ENCODE results near the gene PLXDC1.

PLXDC1 gene

DNA sequence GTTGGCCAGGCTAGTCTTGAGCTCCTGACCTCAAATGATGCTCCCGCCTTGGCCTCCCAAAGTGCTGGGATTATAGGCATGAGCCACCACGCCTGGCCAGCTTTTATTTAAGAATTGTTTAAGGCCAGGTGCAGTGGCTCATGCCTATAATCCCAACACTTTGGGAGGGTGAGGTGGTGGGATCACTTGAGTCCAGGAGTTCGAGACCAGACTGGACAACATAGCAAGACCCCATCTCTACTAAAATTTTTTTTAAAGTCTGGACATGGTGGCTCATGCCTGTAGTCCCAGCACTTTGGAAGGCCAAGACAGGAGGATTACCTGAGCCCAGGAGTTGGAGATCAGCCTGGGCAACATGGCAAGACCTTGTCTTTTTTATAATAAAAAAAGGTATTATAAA is 5.2 kb downstream of the PLXDC1 start:
- peaks cover 6 to 10% (median 7%) of the 10 kb centered on the region in 5 donors for H3K27me3 ChIP-seq (ENCODE audit: control insufficient read depth in 5 of 5, insufficient read depth in 4 of 5, low read length in 5 of 5)
- no peak overlapping the region for H3K4me3 ChIP-seq (ENCODE audit: low read depth in 1 of 5, low read length in 5 of 5)
- no peaks in the 10 kb centered on the region for H3K9me3 ChIP-seq (ENCODE audit: control insufficient read depth in 5 of 5, low read length in 5 of 5)
- H3K27ac ChIP-seq (ENCODE audit: low read depth, low read length): no peak overlapping the region
- no peaks in the 10 kb centered on the region for H3K36me3 ChIP-seq (ENCODE audit: control insufficient read depth in 5 of 5, insufficient read depth in 5 of 5, low read length in 5 of 5)
- H3K4me1 ChIP-seq (ENCODE audit: control insufficient read depth in 5 of 5, insufficient read depth in 5 of 5, low read length in 5 of 5): peaks cover 11 to 40% (median 26%) of the 10 kb centered on the region in 5 donors
- no peak overlapping the region for H3K9ac ChIP-seq (ENCODE audit: low read length in 5 of 5)

DNA sequence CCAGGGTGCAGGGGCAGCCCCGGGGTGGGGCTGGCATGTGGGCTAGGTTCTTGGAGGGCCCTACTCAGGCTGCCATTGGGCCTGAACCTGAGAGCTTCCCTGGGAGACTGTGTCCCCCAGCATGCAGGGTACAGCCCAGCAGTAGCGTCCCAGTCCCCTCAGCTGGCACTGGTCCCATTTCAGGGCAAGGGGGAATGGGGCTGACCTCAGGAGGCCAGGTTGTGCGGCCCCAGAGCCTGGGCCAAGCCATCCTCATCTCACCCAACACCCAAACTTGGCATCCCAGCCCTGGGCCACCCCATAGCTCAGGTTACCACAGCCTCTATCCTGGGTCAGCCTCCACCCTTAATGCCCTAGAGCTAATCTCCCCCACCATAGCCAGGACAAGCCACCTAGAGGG is 6.3 kb downstream of the PLXDC1 start:
- Histone ChIP-seq H3K4me1 (ENCODE audit: control insufficient read depth in 5 of 5, insufficient read depth in 5 of 5, low read length in 5 of 5) (peaks cover 11 to 29% (median 23%) of the 10 kb centered on the region in 5 donors), H3K9me3 (ENCODE audit: control insufficient read depth in 5 of 5, low read length in 5 of 5) (no peaks in the 10 kb centered on the region), H3K9ac (ENCODE audit: low read length in 5 of 5) (no peak overlapping the region), H3K36me3 (ENCODE audit: control insufficient read depth in 5 of 5, insufficient read depth in 5 of 5, low read length in 5 of 5) (no peaks in the 10 kb centered on the region), H3K27ac (ENCODE audit: low read depth, low read length) (peak overlapping the region; percentile 10), H3K4me3 (ENCODE audit: low read depth in 1 of 5, low read length in 5 of 5) (no peak overlapping the region), H3K27me3 (ENCODE audit: control insufficient read depth in 5 of 5, insufficient read depth in 4 of 5, low read length in 5 of 5) (peaks cover 0 to under 1% (median 0%) of the 10 kb centered on the region in 5 donors)

DNA sequence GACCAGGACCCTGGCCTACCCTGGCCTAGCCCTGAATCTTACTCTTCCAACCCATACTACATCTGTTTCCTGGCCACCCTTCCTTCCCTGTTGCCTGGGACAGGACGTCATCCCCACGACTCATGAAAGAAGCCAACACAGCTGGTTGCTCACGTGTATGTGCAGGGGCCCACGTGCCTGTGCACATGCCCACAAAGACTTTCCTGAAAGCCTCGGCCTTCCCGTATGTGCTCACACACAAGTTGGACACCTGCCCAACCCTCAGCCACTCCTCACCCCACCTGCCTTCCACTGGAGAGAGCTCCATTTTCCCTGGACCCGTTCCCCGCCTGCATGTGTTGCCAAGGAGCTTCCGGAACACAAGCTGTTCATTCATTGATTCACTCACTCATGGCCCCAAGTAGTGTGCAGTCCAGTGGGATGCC is 7.0 kb downstream of the PLXDC1 start:
- no peaks in the 10 kb centered on the region for H3K36me3 ChIP-seq (ENCODE audit: control insufficient read depth in 5 of 5, insufficient read depth in 5 of 5, low read length in 5 of 5)
- peak overlapping the region; percentile 61 for H3K27ac ChIP-seq (ENCODE audit: low read depth, low read length)

DNA sequence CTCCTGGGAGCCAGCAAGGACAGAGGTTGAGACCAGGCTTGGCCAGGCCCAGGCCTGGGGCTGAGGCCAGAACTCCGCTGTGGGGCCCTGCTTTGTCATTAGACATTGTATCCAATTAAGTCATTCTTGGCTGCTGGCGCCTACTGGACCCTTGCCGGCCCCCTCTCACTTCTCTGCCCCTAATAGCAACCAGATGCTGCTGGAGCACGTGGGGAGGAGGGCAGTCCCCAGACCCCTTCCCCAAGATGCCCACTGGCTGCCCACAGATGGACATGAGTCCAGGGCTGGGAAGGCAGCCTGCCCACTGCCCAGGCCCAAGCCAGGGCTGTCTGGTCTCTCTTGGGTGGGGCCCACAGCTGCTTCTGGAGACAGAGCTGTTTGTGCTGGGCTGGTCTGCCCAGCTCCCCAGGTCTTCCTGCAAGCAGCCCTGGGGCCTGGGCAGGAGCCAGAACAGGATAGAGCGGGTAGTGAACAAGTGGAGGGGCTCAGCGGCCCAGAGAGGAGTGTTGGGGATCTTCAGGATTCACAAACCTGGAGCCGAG is 7.8 kb downstream of the PLXDC1 start:
- Histone ChIP-seq H3K36me3 (ENCODE audit: control insufficient read depth in 5 of 5, insufficient read depth in 5 of 5, low read length in 5 of 5) (no peaks in the 10 kb centered on the region), H3K4me1 (ENCODE audit: control insufficient read depth in 5 of 5, insufficient read depth in 5 of 5, low read length in 5 of 5) (peaks cover 11 to 27% (median 23%) of the 10 kb centered on the region in 5 donors), H3K4me3 (ENCODE audit: low read depth in 1 of 5, low read length in 5 of 5) (no peak overlapping the region), H3K27ac (ENCODE audit: low read depth, low read length) (peak overlapping the region; percentile 61), H3K9ac (ENCODE audit: low read length in 5 of 5) (peak overlapping the region in 1 of 5 donors; percentile 35), H3K27me3 (ENCODE audit: control insufficient read depth in 5 of 5, insufficient read depth in 4 of 5, low read length in 5 of 5) (no peaks in the 10 kb centered on the region), H3K9me3 (ENCODE audit: control insufficient read depth in 5 of 5, low read length in 5 of 5) (no peaks in the 10 kb centered on the region)

More for the DNA sequence above, 7.0 kb downstream of the PLXDC1 start:
- Histone ChIP-seq H3K9me3 (ENCODE audit: control insufficient read depth in 5 of 5, low read length in 5 of 5) (no peaks in the 10 kb centered on the region), H3K27me3 (ENCODE audit: control insufficient read depth in 5 of 5, insufficient read depth in 4 of 5, low read length in 5 of 5) (no peaks in the 10 kb centered on the region), H3K4me1 (ENCODE audit: control insufficient read depth in 5 of 5, insufficient read depth in 5 of 5, low read length in 5 of 5) (peaks cover 11 to 27% (median 23%) of the 10 kb centered on the region in 5 donors), H3K4me3 (ENCODE audit: low read depth in 1 of 5, low read length in 5 of 5) (no peak overlapping the region), H3K9ac (ENCODE audit: low read length in 5 of 5) (peak overlapping the region in 1 of 5 donors; percentile 17)

DNA sequence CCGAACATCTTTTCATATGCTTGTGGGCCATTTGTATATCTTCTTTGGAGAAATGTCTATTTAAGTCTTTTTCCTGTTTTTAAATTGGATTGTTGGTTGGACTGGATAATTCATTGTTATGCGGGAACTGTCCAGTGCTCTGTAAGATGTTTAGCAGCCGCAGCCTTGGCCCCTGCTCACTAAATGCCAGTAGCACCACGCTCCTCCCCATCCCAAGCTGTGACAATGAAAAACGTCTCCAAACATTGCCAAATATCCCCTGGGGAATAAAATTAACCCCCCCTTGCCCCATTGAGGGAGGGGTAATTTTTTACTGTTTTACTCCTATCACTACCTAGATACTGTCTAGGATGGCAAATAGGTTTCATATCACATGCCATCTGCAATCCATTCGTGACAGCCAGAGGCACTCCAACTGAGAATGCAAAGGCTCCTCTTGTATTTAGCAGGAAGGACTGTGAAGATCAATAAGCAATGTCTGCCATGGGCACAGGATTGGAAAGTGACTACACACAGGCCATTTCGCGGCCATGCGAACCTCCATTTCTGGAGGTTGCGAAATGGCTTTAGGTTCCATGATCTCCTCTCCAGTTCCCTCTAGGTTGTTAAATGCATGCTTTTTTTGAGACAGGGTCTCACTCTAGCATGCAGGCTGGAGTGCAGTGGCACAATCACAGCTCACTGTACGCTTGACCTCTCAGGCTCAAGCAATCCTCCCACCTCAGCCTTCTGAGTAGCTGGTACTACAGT is 9.3 kb downstream of the PLXDC1 start:
- no peaks in the 10 kb centered on the region for H3K9me3 ChIP-seq (ENCODE audit: control insufficient read depth in 5 of 5, low read length in 5 of 5)
- no peak overlapping the region for H3K4me3 ChIP-seq (ENCODE audit: low read depth in 1 of 5, low read length in 5 of 5)
- H3K27me3 ChIP-seq (ENCODE audit: control insufficient read depth in 5 of 5, insufficient read depth in 4 of 5, low read length in 5 of 5): no peaks in the 10 kb centered on the region
- H3K36me3 ChIP-seq (ENCODE audit: control insufficient read depth in 5 of 5, insufficient read depth in 5 of 5, low read length in 5 of 5): no peaks in the 10 kb centered on the region
- no peak overlapping the region for H3K9ac ChIP-seq (ENCODE audit: low read length in 5 of 5)
- peaks cover 10 to 29% (median 24%) of the 10 kb centered on the region in 5 donors for H3K4me1 ChIP-seq (ENCODE audit: control insufficient read depth in 5 of 5, insufficient read depth in 5 of 5, low read length in 5 of 5)
- H3K27ac ChIP-seq (ENCODE audit: low read depth, low read length): no peak overlapping the region

DNA sequence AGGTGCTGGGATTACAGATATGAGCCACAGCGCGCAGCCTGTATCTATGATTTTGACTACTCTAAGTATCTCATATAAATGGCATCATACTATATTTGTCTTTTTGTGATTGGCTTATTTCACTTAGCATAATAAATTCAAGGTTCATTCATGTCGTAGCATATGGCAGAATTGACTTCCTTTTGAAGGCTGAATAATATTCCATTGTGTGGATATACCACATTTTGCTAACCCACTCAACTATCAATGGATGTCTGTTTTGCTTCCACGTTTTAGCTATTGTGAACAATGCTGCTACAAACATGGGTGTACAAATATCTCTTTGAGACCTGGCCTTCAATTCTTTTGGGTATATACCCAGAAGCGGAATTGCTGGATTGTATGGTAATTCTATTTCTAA is 10.1 kb downstream of the PLXDC1 start:
- Histone ChIP-seq H3K9ac (ENCODE audit: low read length in 5 of 5) (no peak overlapping the region), H3K9me3 (ENCODE audit: control insufficient read depth in 5 of 5, low read length in 5 of 5) (no peaks in the 10 kb centered on the region), H3K27ac (ENCODE audit: low read depth, low read length) (no peak overlapping the region), H3K4me1 (ENCODE audit: control insufficient read depth in 5 of 5, insufficient read depth in 5 of 5, low read length in 5 of 5) (peaks cover 10 to 29% (median 24%) of the 10 kb centered on the region in 5 donors), H3K27me3 (ENCODE audit: control insufficient read depth in 5 of 5, insufficient read depth in 4 of 5, low read length in 5 of 5) (no peaks in the 10 kb centered on the region), H3K36me3 (ENCODE audit: control insufficient read depth in 5 of 5, insufficient read depth in 5 of 5, low read length in 5 of 5) (no peaks in the 10 kb centered on the region), H3K4me3 (ENCODE audit: low read depth in 1 of 5, low read length in 5 of 5) (no peak overlapping the region)

DNA sequence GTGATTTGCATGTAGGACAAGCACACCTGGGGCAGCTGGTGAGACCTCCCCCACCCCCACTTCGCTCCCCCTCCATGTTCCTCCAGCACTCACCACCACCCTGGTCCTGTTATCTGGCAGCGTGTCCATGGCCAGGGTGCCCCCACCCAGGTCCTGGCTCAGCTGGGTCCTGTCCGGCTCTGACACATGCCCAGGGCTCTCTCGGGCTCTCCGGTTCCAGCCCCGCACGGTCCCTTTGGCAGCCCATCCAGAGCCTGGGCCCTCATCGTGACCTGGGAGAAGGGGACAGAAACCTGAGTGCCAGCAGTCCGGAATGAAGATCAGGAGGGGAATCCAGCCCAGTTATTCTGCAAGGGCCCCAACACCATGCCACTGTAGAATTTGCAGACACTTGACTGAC is 11.9 kb downstream of the PLXDC1 start:
- Histone ChIP-seq H3K9me3 (ENCODE audit: control insufficient read depth in 5 of 5, low read length in 5 of 5) (no peaks in the 10 kb centered on the region), H3K4me1 (ENCODE audit: control insufficient read depth in 5 of 5, insufficient read depth in 5 of 5, low read length in 5 of 5) (peaks cover 6 to 25% (median 18%) of the 10 kb centered on the region in 5 donors), H3K27ac (ENCODE audit: low read depth, low read length) (no peak overlapping the region), H3K4me3 (ENCODE audit: low read depth in 1 of 5, low read length in 5 of 5) (no peak overlapping the region), H3K9ac (ENCODE audit: low read length in 5 of 5) (no peak overlapping the region), H3K36me3 (ENCODE audit: control insufficient read depth in 5 of 5, insufficient read depth in 5 of 5, low read length in 5 of 5) (no peaks in the 10 kb centered on the region), H3K27me3 (ENCODE audit: control insufficient read depth in 5 of 5, insufficient read depth in 4 of 5, low read length in 5 of 5) (no peaks in the 10 kb centered on the region)

DNA sequence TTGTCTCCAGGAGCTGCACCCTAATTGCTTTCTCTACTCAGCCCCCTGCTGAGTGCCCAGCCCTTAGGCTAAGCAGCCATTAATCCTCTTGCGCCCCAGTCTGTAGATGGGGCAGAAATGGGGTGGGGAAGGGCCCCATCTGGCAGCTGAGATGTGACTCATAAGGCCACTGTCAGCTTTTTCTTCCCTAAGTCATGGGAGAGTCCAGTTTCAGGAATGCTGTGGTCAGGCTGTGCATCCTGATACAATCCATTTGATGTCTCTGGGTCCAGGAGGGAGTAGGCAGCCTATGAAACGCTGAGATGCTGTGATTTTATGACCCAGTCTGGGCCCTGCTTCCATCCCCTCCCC is 12.3 kb downstream of the PLXDC1 start:
- Histone ChIP-seq H3K4me1 (ENCODE audit: control insufficient read depth in 5 of 5, insufficient read depth in 5 of 5, low read length in 5 of 5) (peaks cover 2 to 23% (median 14%) of the 10 kb centered on the region in 5 donors), H3K27me3 (ENCODE audit: control insufficient read depth in 5 of 5, insufficient read depth in 4 of 5, low read length in 5 of 5) (no peaks in the 10 kb centered on the region), H3K36me3 (ENCODE audit: control insufficient read depth in 5 of 5, insufficient read depth in 5 of 5, low read length in 5 of 5) (no peaks in the 10 kb centered on the region), H3K9me3 (ENCODE audit: control insufficient read depth in 5 of 5, low read length in 5 of 5) (no peaks in the 10 kb centered on the region), H3K27ac (ENCODE audit: low read depth, low read length) (no peak overlapping the region), H3K9ac (ENCODE audit: low read length in 5 of 5) (no peak overlapping the region), H3K4me3 (ENCODE audit: low read depth in 1 of 5, low read length in 5 of 5) (no peak overlapping the region)

DNA sequence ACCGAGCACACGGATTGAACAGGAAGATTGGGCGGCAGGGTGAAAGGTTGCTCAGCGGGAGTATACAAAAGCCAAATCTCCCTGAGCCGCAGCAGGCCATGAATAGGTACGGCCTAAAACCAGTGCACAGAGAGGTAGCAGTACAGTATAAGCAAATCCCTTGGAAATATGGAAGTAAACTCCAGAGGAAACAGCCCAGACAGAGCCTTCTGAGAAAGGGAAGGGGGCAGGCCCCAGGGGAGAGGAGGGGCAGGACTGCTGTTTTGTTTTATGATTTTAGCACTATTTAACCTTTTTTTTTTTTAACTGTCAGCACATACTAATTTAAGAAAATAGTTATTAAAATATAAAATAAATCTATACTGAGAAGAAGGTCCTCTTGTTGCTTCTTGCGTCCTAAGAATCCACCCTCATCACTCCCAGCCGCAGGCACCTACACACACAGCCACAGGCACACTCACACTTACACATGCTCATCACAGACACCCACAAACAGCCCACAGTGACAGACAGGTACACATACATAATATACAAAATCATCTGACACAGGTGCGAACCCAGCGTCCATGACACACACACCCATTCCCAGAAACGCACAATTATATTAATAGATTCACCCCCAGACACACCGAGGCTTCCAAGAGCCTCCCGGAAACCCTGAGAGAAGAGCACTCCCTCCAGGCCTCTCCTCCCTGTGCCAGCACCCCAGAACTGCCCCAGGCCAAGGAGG is 12.8 kb downstream of the PLXDC1 start:
- H3K27me3 ChIP-seq (ENCODE audit: control insufficient read depth in 5 of 5, insufficient read depth in 4 of 5, low read length in 5 of 5): no peaks in the 10 kb centered on the region
- H3K9me3 ChIP-seq (ENCODE audit: control insufficient read depth in 5 of 5, low read length in 5 of 5): no peaks in the 10 kb centered on the region
- no peaks in the 10 kb centered on the region for H3K36me3 ChIP-seq (ENCODE audit: control insufficient read depth in 5 of 5, insufficient read depth in 5 of 5, low read length in 5 of 5)
- H3K4me3 ChIP-seq (ENCODE audit: low read depth in 1 of 5, low read length in 5 of 5): no peak overlapping the region
- H3K9ac ChIP-seq (ENCODE audit: low read length in 5 of 5): no peak overlapping the region
- no peak overlapping the region for H3K27ac ChIP-seq (ENCODE audit: low read depth, low read length)
- H3K4me1 ChIP-seq (ENCODE audit: control insufficient read depth in 5 of 5, insufficient read depth in 5 of 5, low read length in 5 of 5): peaks cover 2 to 18% (median 9%) of the 10 kb centered on the region in 5 donors

DNA sequence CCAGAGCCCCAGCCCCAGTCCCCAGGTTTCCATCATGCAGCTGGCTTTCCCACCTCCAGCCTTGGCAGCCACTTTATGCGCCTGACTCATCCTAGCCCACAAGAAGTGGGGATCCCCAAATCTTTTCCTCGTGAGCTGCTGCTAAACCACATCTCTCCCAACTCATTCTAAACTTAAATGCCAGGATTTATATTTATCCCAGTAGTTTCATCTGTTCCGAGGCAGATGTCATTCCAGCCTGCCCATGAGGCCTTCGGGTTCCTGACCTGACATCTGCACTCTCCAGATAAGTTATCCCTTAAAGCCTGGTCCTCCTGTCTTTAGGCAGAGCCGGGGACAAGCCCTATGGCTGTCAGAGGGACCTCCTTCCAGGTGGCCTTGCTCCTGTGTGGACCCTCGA is 16.6 kb downstream of the PLXDC1 start:
- Histone ChIP-seq H3K4me3 (ENCODE audit: low read depth in 1 of 5, low read length in 5 of 5) (no peak overlapping the region), H3K27ac (ENCODE audit: low read depth, low read length) (no peak overlapping the region), H3K27me3 (ENCODE audit: control insufficient read depth in 5 of 5, insufficient read depth in 4 of 5, low read length in 5 of 5) (peaks cover 0 to 2% (median 0%) of the 10 kb centered on the region in 5 donors), H3K4me1 (ENCODE audit: control insufficient read depth in 5 of 5, insufficient read depth in 5 of 5, low read length in 5 of 5) (peaks cover 0 to 19% (median 5%) of the 10 kb centered on the region in 5 donors), H3K9ac (ENCODE audit: low read length in 5 of 5) (no peak overlapping the region), H3K9me3 (ENCODE audit: control insufficient read depth in 5 of 5, low read length in 5 of 5) (no peaks in the 10 kb centered on the region), H3K36me3 (ENCODE audit: control insufficient read depth in 5 of 5, insufficient read depth in 5 of 5, low read length in 5 of 5) (no peaks in the 10 kb centered on the region)

Measured in subcutaneous abdominal adipose tissue (tissue), 5 donors.